Skeletal muscle tissue (tissue), 4 donors: ENCODE measurements around the gene RSPH6A. TPM values are rescaled to one million over a fixed set of nuclear protein-coding genes. Genes with fewer than 3 reads are reported as not detected.
"Not testable (repeated sequence)": the region's sequence is repeated elsewhere in the genome, so short reads cannot be mapped to it uniquely, and the experiment has no call there.

Source experiments
- H3K27ac ChIP-seq: one replicate; pipeline ENCODE4 v1.7.0; 2013; ENCODE audit warnings: mild to moderate bottlenecking, low read depth, low read length, inconsistent platforms
- H3K27me3 ChIP-seq, 3 donors: one replicate each; pipeline ENCODE4 v1.7.0; 2013; ENCODE audit warnings: low read length in 3 of 3; ENCODE audit not compliant: control insufficient read depth in 3 of 3, insufficient read depth in 3 of 3
- H3K36me3 ChIP-seq, 3 donors: one replicate each; pipeline ENCODE4 v1.7.0; 2013; ENCODE audit warnings: low read length in 3 of 3; ENCODE audit not compliant: control insufficient read depth in 3 of 3, insufficient read depth in 3 of 3
- H3K4me1 ChIP-seq, 3 donors: one replicate each; pipeline ENCODE4 v1.7.0; 2013; ENCODE audit warnings: low read length in 3 of 3, mild to moderate bottlenecking in 3 of 3; ENCODE audit not compliant: control insufficient read depth in 3 of 3, insufficient read depth in 3 of 3
- H3K4me3 ChIP-seq, 3 donors: one replicate each; pipeline ENCODE4 v1.7.0; 2013; ENCODE audit warnings: low read length in 3 of 3
- H3K9ac ChIP-seq, 3 donors: one replicate each; pipeline ENCODE4 v1.7.0; 2013; ENCODE audit warnings: low read length in 3 of 3, mild to moderate bottlenecking in 3 of 3, moderate library complexity in 2 of 3, low read depth in 1 of 3
- H3K9me3 ChIP-seq, 3 donors: one replicate each; pipeline ENCODE4 v1.7.0; 2013; ENCODE audit warnings: low read length in 3 of 3; ENCODE audit not compliant: control insufficient read depth in 3 of 3
- total RNA-seq: library from RNA; depleted of rRNA; stranded (reverse); fragments of >200 nt; gene quantifications from one replicate; pipeline ENCODE4 v1.2.3, GENCODE V29; 2014
- donor health status: Osteomylitis.

Gene RSPH6A
- total RNA-seq, 1 donor from 2014 or later = not detected

- no peaks in the 10 kb centered on the region for H3K27me3 ChIP-seq
Measured at GRCh38 chr19:45804959-45805230, 10.2 kb downstream of the RSPH6A start.

GRCh38 chr19:45804140-45804958 lies 10.8 kb downstream of the RSPH6A start:
- Histone ChIP-seq H3K27ac (no peak overlapping the region), H3K4me1 (peaks cover 3 to 8% (median 8%) of the 10 kb centered on the region in 3 donors), H3K4me3 (no peak overlapping the region), H3K36me3 (no peaks in the 10 kb centered on the region), H3K9ac (no peak overlapping the region), H3K27me3 (no peaks in the 10 kb centered on the region), H3K9me3 (no peaks in the 10 kb centered on the region)

More at GRCh38 chr19:45804959-45805230, 10.2 kb downstream of the RSPH6A start:
- Histone ChIP-seq H3K9me3 (no peaks in the 10 kb centered on the region), H3K4me1 (peaks cover 5 to 10% (median 6%) of the 10 kb centered on the region in 3 donors), H3K4me3 (no peak overlapping the region), H3K36me3 (no peaks in the 10 kb centered on the region), H3K9ac (no peak overlapping the region), H3K27ac (no peak overlapping the region)

- Histone ChIP-seq H3K27ac (no peak overlapping the region), H3K36me3 (no peaks in the 10 kb centered on the region), H3K27me3 (no peaks in the 10 kb centered on the region), H3K9me3 (no peaks in the 10 kb centered on the region), H3K4me1 (peaks cover 9 to 14% (median 13%) of the 10 kb centered on the region in 3 donors), H3K9ac (no peak overlapping the region), H3K4me3 (no peak overlapping the region)
Measured at GRCh38 chr19:45801603-45802175, 13.4 kb downstream of the RSPH6A start.

GRCh38 chr19:45800070-45800553 lies 15.0 kb downstream of the RSPH6A start:
- Histone ChIP-seq H3K9ac (no peak overlapping the region), H3K36me3 (no peaks in the 10 kb centered on the region), H3K4me1 (peaks cover 9 to 14% (median 13%) of the 10 kb centered on the region in 3 donors), H3K9me3 (no peaks in the 10 kb centered on the region), H3K4me3 (no peak overlapping the region), H3K27ac (no peak overlapping the region), H3K27me3 (no peaks in the 10 kb centered on the region)

- H3K9me3 ChIP-seq, H3K27me3 ChIP-seq, H3K36me3 ChIP-seq, H3K4me3 ChIP-seq: not testable (repeated sequence)
- peak overlapping the region in 1 of 3 donors; percentile 62 for H3K9ac ChIP-seq
- peak overlapping the region; percentile 19 for H3K27ac ChIP-seq
- H3K4me1 ChIP-seq = peaks cover 9 to 14% (median 13%) of the 10 kb centered on the region in 3 donors
Measured at GRCh38 chr19:45799541-45799940, 15.6 kb downstream of the RSPH6A start.

- peak overlapping the region; percentile 19 for H3K27ac ChIP-seq
- H3K9ac ChIP-seq = peak overlapping the region in 1 of 3 donors; percentile 62
- H3K4me1 ChIP-seq = peaks cover 9 to 14% (median 13%) of the 10 kb centered on the region in 3 donors
- no peaks in the 10 kb centered on the region for H3K27me3 ChIP-seq
- H3K36me3 ChIP-seq = no peaks in the 10 kb centered on the region
- H3K4me3 ChIP-seq = peak overlapping the region in 2 of 3 donors; percentile 40 to 41
- no peaks in the 10 kb centered on the region for H3K9me3 ChIP-seq
Measured at GRCh38 chr19:45798995-45799517, 16.1 kb downstream of the RSPH6A start.

- Histone ChIP-seq H3K4me1 (peaks cover 23 to 26% (median 24%) of the 10 kb centered on the region in 3 donors), H3K4me3 (no peak overlapping the region), H3K9ac (no peak overlapping the region), H3K36me3 (peaks cover 2 to 5% (median 2%) of the 10 kb centered on the region in 3 donors), H3K27me3 (no peaks in the 10 kb centered on the region), H3K9me3 (no peaks in the 10 kb centered on the region), H3K27ac (no peak overlapping the region)
Measured at GRCh38 chr19:45794627-45795026, 20.5 kb downstream of the RSPH6A start.

GRCh38 chr19:45793876-45794275 lies 21.2 kb downstream of the RSPH6A start:
- H3K9ac ChIP-seq = no peak overlapping the region
- H3K36me3 ChIP-seq = peaks cover 5 to 6% (median 5%) of the 10 kb centered on the region in 3 donors
- H3K4me1 ChIP-seq = peaks cover 24 to 28% (median 26%) of the 10 kb centered on the region in 3 donors
- no peaks in the 10 kb centered on the region for H3K9me3 ChIP-seq
- H3K4me3 ChIP-seq = no peak overlapping the region
- H3K27me3 ChIP-seq = no peaks in the 10 kb centered on the region
- no peak overlapping the region for H3K27ac ChIP-seq

- no peak overlapping the region for H3K9ac ChIP-seq
- H3K27ac ChIP-seq = peak overlapping the region; percentile 31
- no peaks in the 10 kb centered on the region for H3K27me3 ChIP-seq
Measured at GRCh38 chr19:45793178-45793564, 21.9 kb downstream of the RSPH6A start.

More at GRCh38 chr19:45793178-45793564, 21.9 kb downstream of the RSPH6A start:
- Histone ChIP-seq H3K36me3 (peaks cover 5 to 10% (median 9%) of the 10 kb centered on the region in 3 donors), H3K9me3 (no peaks in the 10 kb centered on the region), H3K4me3 (peak overlapping the region; percentile 24 to 60 (median 47)), H3K4me1 (peaks cover 30 to 32% (median 32%) of the 10 kb centered on the region in 3 donors)
